H1 (cell line): ENCODE results near the gene CDK4. TPM values are rescaled to one million over a fixed set of nuclear protein-coding genes. Genes with fewer than 3 reads are reported as not detected.

Source experiments
- BACH1 ChIP-seq: IDR thresholded peaks from 2 replicates; pipeline ENCODE4 v1.6.1; 2012; ENCODE audit warnings: low read length, improper control_type of control experiment
- EZH2 ChIP-seq: fragments of 200-600 bp; sonication (generic); IDR thresholded peaks from 2 replicates; pipeline ENCODE4 v1.7.1; 2012; ENCODE audit warnings: low read depth, mild to moderate bottlenecking, moderate library complexity, low read length, inconsistent platforms; ENCODE audit not compliant: severe bottlenecking
- GABPA ChIP-seq: IDR thresholded peaks from 2 replicates; pipeline ENCODE4 v1.6.1; 2011; ENCODE audit warnings: mild to moderate bottlenecking, low read length, moderate library complexity, borderline replicate concordance; ENCODE audit not compliant: insufficient read depth
- GTF2F1 ChIP-seq: IDR thresholded peaks from 2 replicates; pipeline ENCODE4 v1.6.1; 2012; ENCODE audit warnings: low read depth, low read length, improper control_type of control experiment, borderline replicate concordance
- HDAC6 ChIP-seq: IDR thresholded peaks from one replicate; pipeline ENCODE4 v1.7.1; 2012; ENCODE audit warnings: low read depth, mild to moderate bottlenecking, inconsistent platforms, low read length, moderate library complexity
- NANOG ChIP-seq: IDR thresholded peaks from 2 replicates; pipeline ENCODE4 v1.6.1; 2011; ENCODE audit warnings: low read length, low read depth, mild to moderate bottlenecking, inconsistent platforms; ENCODE audit not compliant: insufficient read depth, poor library complexity, severe bottlenecking
- NRF1 ChIP-seq: IDR thresholded peaks from 2 replicates; pipeline ENCODE4 v1.6.1; 2011; ENCODE audit warnings: mild to moderate bottlenecking, low read depth, low read length, improper control_type of control experiment
- SRF ChIP-seq: IDR thresholded peaks from 2 replicates; pipeline ENCODE4 v1.6.1; 2011; ENCODE audit warnings: mild to moderate bottlenecking, low read depth, low read length, moderate library complexity
- YY1 ChIP-seq: IDR thresholded peaks from 2 replicates; pipeline ENCODE4 v1.6.1; 2011; ENCODE audit warnings: low read depth, mild to moderate bottlenecking, low read length
- polyA plus RNA-seq, 7 experiments: library from polyadenylated mRNA; depleted of rRNA in 3 of 7; stranded (reverse) in 5 of 7; unstranded in 2 of 7; fragments of >200 nt in 5 of 7; fragments of 200-250 nt in 2 of 7; gene quantifications; 1 replicate in 5 of 7; 2 replicates in 1 of 7; 4 replicates in 1 of 7; pipeline versions ENCODE4 v1.2.1 to v1.2.3, GENCODE V29; 2011 to 2013; ENCODE audit warnings: missing spikeins in 2 of 7, mixed read lengths in 2 of 7
- total RNA-seq: library from RNA; stranded (reverse); fragmentation: NEBNext Ultra II Directional; extraction: Animal tissue kit (Norgen Biotek cat#: 25700); gene quantifications from 2 replicates; pipeline ENCODE4 v1.2.1, GENCODE V29; 2021

Gene CDK4
- total and polyA plus RNA-seq, 2 of the 8 experiments (the other 6 are each of a cell fraction or from before 2014, with no cell fraction given), result 174 to 368 TPM

DNA sequence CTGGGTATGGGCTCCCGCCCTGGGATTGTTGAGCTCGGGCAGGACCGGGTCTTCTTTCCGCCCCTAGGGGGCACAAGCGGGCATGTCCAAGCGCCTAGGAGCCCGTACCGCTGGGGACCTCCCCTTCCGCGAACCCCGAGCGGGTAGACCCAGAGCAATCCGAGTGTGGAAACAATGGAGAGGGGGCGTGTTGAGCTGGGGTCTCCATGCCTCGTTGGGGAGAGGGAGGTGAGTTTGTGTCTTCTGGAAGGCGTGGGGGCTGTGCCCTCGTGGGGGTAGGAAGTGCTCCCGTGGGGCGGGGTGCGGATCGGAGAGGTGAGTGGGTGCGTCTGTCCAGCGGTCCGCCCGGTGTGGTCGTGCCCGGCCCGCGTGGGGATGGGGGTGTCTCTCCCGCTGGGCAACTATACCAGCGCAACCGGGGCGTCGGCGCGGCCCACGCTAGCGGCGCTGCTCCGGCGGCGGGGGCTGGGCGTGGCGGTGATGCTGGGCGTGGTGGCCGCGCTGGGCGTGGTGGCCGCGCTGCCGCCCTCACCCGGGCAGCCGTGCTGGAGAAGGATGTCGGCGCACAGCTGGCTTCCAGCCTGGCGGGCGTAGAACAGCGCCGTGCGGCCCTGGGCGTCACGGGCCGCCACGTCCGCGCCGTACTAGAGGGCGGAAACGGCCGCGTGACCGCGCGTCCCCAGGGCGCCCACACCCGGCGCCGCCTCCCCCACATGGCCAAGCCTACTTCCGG lies 25.8 kb downstream of the CDK4 start (continued):
- TF ChIP-seq BACH1 (no peak), GTF2F1 (no peak), SRF (no peak), HDAC6 (no peak), YY1 (peak; percentile 53; the same call in 1 of the 2 replicates), GABPA (0 out of 2 replicates have a peak, but pooled peaks have one; percentile 41), NRF1 (no peak), NANOG (no peak), EZH2 (no peak)
